Caki2 (cell line): ENCODE measurements around the gene RAPGEF1. TPM values are rescaled to one million over a fixed set of nuclear protein-coding genes. Genes with fewer than 3 reads are reported as not detected.

Source experiments
- DNase-seq: peaks from one replicate; pipeline ENCODE4 v3.0.0-alpha.2; 2015; ENCODE audit warnings: low read depth
- in situ Hi-C: cut with HindIII; loops from 2 replicates; pipeline ENCODE4 v1.10.0; 2016; ENCODE audit warnings: low sequenced_read_pairs, low pct_unique_long_range_greater_than_20kb, mixed read lengths
- total RNA-seq: library from RNA; depleted of rRNA; stranded (reverse); fragments of >200 nt; shearing (Covaris generic); gene quantifications from 2 replicates; pipeline ENCODE4 v1.2.3, GENCODE V29; 2014; ENCODE audit warnings: low replicate concordance; rRNA removed

RAPGEF1 gene
- total RNA-seq, 1 experiment from 2014 or later = 15.1 TPM

DNA sequence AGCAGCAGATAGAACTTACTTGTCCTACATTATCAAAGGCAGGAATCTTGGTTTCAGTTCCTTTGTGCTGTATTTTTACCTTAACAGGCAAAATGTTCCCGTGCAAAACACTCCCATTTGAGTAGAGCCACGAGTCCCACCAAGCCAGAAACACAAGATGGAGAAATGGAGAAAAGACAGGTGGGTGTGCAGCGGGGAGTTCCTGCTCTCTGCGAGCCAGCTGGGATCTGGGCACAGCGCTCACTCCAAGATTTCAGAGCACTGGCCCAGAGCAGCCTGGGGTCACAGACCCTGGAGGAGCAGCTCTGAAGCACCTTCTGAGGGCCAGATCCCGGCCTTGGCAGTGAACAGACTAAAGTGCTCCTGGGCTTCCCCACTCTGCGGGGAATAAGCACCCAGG, 211.7 kb downstream of the RAPGEF1 start:
- in situ Hi-C loops = no loop called here
- no peak for DNase-seq

Other genes with a start within 250 kb of the RAPGEF1 start
- 29.6 and 30.9 TPM in 2 replicates for gene POMT1, start 237.2 kb downstream of the RAPGEF1 start, total RNA-seq
- gene UCK1, start 208.8 kb downstream of the RAPGEF1 start, total RNA-seq = 30.8 and 36.5 TPM in 2 replicates
- gene PRRT1B, start 194.6 kb downstream of the RAPGEF1 start, total RNA-seq = not detected in 2 replicates